GM23338 (cell line): ENCODE data around the gene TTLL8. TPM values are rescaled to one million over a fixed set of nuclear protein-coding genes. Genes with fewer than 3 reads are reported as not detected.

Experiments
- ATAC-seq: fragments of 200-7000 bp; cut with Tn5 transposase; 3 replicates; pipeline ENCODE4 v1.9.1; 2020
- DNase-seq: peaks from one replicate; pipeline ENCODE4 v3.0.0-alpha.2; 2015; ENCODE audit warnings: low spot score
- H2AFZ ChIP-seq: fragments of 200-600 bp; sonication (generic); 2 replicates; pipeline ENCODE4 v1.8.0; 2016; ENCODE audit warnings: antibody characterized with exemption, mild to moderate bottlenecking, moderate library complexity
- H3F3A ChIP-seq: fragments of 200-600 bp; sonication (generic); replicated peaks from 2 replicates; pipeline ENCODE4 v1.8.0; 2017; ENCODE audit warnings: antibody characterized with exemption, mixed run types, low read depth
- H3K27ac ChIP-seq: fragments of 200-600 bp; sonication (generic); 2 replicates; pipeline ENCODE4 v1.6.1; 2016; ENCODE audit warnings: low read depth
- H3K27me3 ChIP-seq: fragments of 200-600 bp; sonication (generic); 2 replicates; pipeline ENCODE4 v1.8.0; 2016; ENCODE audit warnings: mild to moderate bottlenecking, mixed run types, moderate library complexity; ENCODE audit not compliant: insufficient read depth
- H3K36me3 ChIP-seq: fragments of 200-600 bp; sonication (generic); 2 replicates; pipeline ENCODE4 v1.8.0; 2016; ENCODE audit warnings: mild to moderate bottlenecking; ENCODE audit not compliant: insufficient read depth
- H3K4me1 ChIP-seq: fragments of 200-600 bp; sonication (generic); 2 replicates; pipeline ENCODE4 v1.8.0; 2016; ENCODE audit warnings: mild to moderate bottlenecking, moderate library complexity; ENCODE audit not compliant: insufficient read depth
- H3K4me2 ChIP-seq: fragments of 200-600 bp; sonication (generic); 2 replicates; pipeline ENCODE4 v1.7.1; 2017; ENCODE audit warnings: mixed run types
- H3K4me3 ChIP-seq: fragments of 200-600 bp; sonication (generic); 2 replicates; pipeline ENCODE4 v1.6.1; 2016; ENCODE audit warnings: mixed run types
- H3K79me2 ChIP-seq: fragments of 200-600 bp; sonication (generic); replicated peaks from 2 replicates; pipeline ENCODE4 v1.8.0; 2017; ENCODE audit warnings: mild to moderate bottlenecking; ENCODE audit not compliant: insufficient read depth
- H3K9me2 ChIP-seq: fragments of 200-600 bp; sonication (generic); 2 replicates; pipeline ENCODE4 v1.8.0; 2017; ENCODE audit not compliant: insufficient read depth
- H4K20me1 ChIP-seq: fragments of 200-600 bp; sonication (generic); replicated peaks from 2 replicates; pipeline ENCODE4 v1.8.0; 2017; ENCODE audit warnings: mild to moderate bottlenecking; ENCODE audit not compliant: insufficient read depth
- H3K27ac Mint-ChIP-seq: 2 replicates; pipeline ENCODE4 v1.8.0; 2020; ENCODE audit warnings: inconsistent platforms, mild to moderate bottlenecking, moderate library complexity, mixed read lengths
- H3K27me3 Mint-ChIP-seq: 3 replicates; pipeline ENCODE4 v1.8.0; 2022; ENCODE audit warnings: low read depth, mild to moderate bottlenecking, moderate library complexity, mixed read lengths, inconsistent platforms; ENCODE audit not compliant: insufficient read depth, poor library complexity
- H3K36me3 Mint-ChIP-seq: 3 replicates; pipeline ENCODE4 v1.8.0; 2021; ENCODE audit warnings: low read depth, mild to moderate bottlenecking, inconsistent platforms, moderate library complexity, mixed read lengths
- H3K4me1 Mint-ChIP-seq: 3 replicates; pipeline ENCODE4 v1.8.0; 2020; ENCODE audit warnings: mild to moderate bottlenecking, inconsistent platforms, mixed read lengths
- H3K4me3 Mint-ChIP-seq: 3 replicates; pipeline ENCODE4 v1.8.0; 2021; ENCODE audit warnings: moderate library complexity, mild to moderate bottlenecking, inconsistent platforms, mixed read lengths
- H3K9me3 Mint-ChIP-seq: 3 replicates; pipeline ENCODE4 v1.8.0; 2020; ENCODE audit warnings: moderate library complexity, mild to moderate bottlenecking, inconsistent platforms, mixed read lengths
- CREB1 ChIP-seq: fragments of 250-450 bp; sonication (Bioruptor Pico); IDR thresholded peaks from 2 replicates; pipeline ENCODE4 v1.5.0; 2020; ENCODE audit warnings: low read depth, mild to moderate bottlenecking, moderate library complexity
- CTCF ChIP-seq, 2 experiments: fragments of 200-600 bp in 1 of 2; sonication (generic) in 1 of 2; conservative IDR thresholded peaks; 2 replicates each; pipeline versions ENCODE4 v1.5.1 to v1.6.1; 2016 to 2017; ENCODE audit warnings: antibody characterized with exemption in 2 of 2, low read depth in 2 of 2, mild to moderate bottlenecking in 2 of 2, moderate library complexity in 1 of 2
- ETS1 ChIP-seq: IDR thresholded peaks from 2 replicates; pipeline ENCODE4 v1.6.1; 2016; ENCODE audit warnings: antibody characterized with exemption
- JUNB ChIP-seq: IDR thresholded peaks from one replicate; pipeline ENCODE4 v1.6.1; 2016; ENCODE audit warnings: antibody characterized with exemption; ENCODE audit not compliant: unreplicated experiment
- NANOG ChIP-seq: IDR thresholded peaks from 2 replicates; pipeline ENCODE4 v1.6.1; 2016; ENCODE audit warnings: antibody characterized with exemption, borderline replicate concordance
- POLR2AphosphoS5 ChIP-seq: IDR thresholded peaks from 2 replicates; pipeline ENCODE4 v1.6.1; 2016; ENCODE audit warnings: antibody characterized with exemption, low read depth
- REST ChIP-seq: IDR thresholded peaks from one replicate; pipeline ENCODE4 v1.6.1; 2018; ENCODE audit warnings: antibody characterized with exemption; ENCODE audit not compliant: unreplicated experiment
- STAT1 ChIP-seq: IDR thresholded peaks from one replicate; pipeline ENCODE4 v1.6.1; 2016; ENCODE audit warnings: antibody characterized with exemption; ENCODE audit not compliant: unreplicated experiment
- ZNF331 ChIP-seq: fragments of 250-450 bp; sonication (Bioruptor Pico); IDR thresholded peaks from 2 replicates; pipeline ENCODE4 v1.5.0; 2020; ENCODE audit warnings: low read depth, mild to moderate bottlenecking, moderate library complexity
- polyA plus RNA-seq: library from polyadenylated mRNA; unstranded; fragments of >200 nt; fragmentation: Nextera tagmentation; extraction: Ambion mirVana; gene quantifications from 2 replicates; pipeline ENCODE4 v1.2.1, GENCODE V29; 2016
- total RNA-seq: library from RNA; depleted of rRNA; stranded (reverse); fragments of >200 nt; shearing (Covaris generic); gene quantifications from 2 replicates; pipeline ENCODE4 v1.2.3, GENCODE V29; 2014

TTLL8 gene
- total and polyA plus RNA-seq, 2 experiments from 2014 or later: not detected

GRCh38 chr22:50072714-50073538 is 14.8 kb upstream of the TTLL8 start (continued):
- no peak for TF ChIP-seq CREB1 (CRISPR knock-in tag)
- TF ChIP-seq STAT1: no peak

GRCh38 chr22:50072167-50072555 is 14.1 kb upstream of the TTLL8 start:
- Histone ChIP-seq H3K9me2 (no peaks in the 10 kb centered on the region), H3K4me2 (no peak overlapping the region), H3K27me3 (no peaks in the 10 kb centered on the region), H3K27ac (no peak overlapping the region), H4K20me1 (no peaks in the 10 kb centered on the region), H2AFZ (no peak overlapping the region), H3K4me1 (no peaks in the 10 kb centered on the region), H3K4me3 (no peak overlapping the region), H3K36me3 (no peaks in the 10 kb centered on the region), H3K79me2 (no peaks in the 10 kb centered on the region), H3F3A (no peaks in the 10 kb centered on the region)
- no peak overlapping the region for H3K4me3 Mint-ChIP-seq
- DNase-seq (no peak), ATAC-seq (peak; percentile 16; the same call in 1 of the 3 replicates)
- no peak overlapping the region for H3K27ac Mint-ChIP-seq
- peaks cover 3% of the 10 kb centered on the region; the same call in 1 of the 3 replicates for H3K9me3 Mint-ChIP-seq
- no peak for TF ChIP-seq STAT1
- no peak for TF ChIP-seq POLR2AphosphoS5
- TF ChIP-seq CTCF (conservative IDR thresholded peaks at IDR 0.05; ENCODE audit: low read depth in 2 of 2): no peak
- no peaks in the 10 kb centered on the region for H3K36me3 Mint-ChIP-seq
- no peaks in the 10 kb centered on the region for H3K4me1 Mint-ChIP-seq
- H3K27me3 Mint-ChIP-seq: peaks cover 9% of the 10 kb centered on the region

GRCh38 chr22:50071432-50072166 is 13.5 kb upstream of the TTLL8 start:
- TF ChIP-seq ETS1 (no peak), ZNF331 (no peak), NANOG (no peak), CREB1 (CRISPR knock-in tag) (no peak), JUNB (no peak), CTCF (conservative IDR thresholded peaks at IDR 0.05; ENCODE audit: low read depth in 2 of 2) (no peak), REST (no peak)
- Histone ChIP-seq H3K27ac (no peak overlapping the region), H3K27me3 (no peaks in the 10 kb centered on the region), H3K79me2 (no peaks in the 10 kb centered on the region), H3K9me2 (no peaks in the 10 kb centered on the region), H2AFZ (no peak overlapping the region), H3K4me1 (no peaks in the 10 kb centered on the region), H3K4me3 (no peak overlapping the region), H3K4me2 (no peak overlapping the region), H3F3A (no peaks in the 10 kb centered on the region), H3K36me3 (no peaks in the 10 kb centered on the region), H4K20me1 (no peaks in the 10 kb centered on the region)
- no peak for ATAC-seq
- DNase-seq: no peak
- Mint-ChIP-seq H3K27me3 (peaks cover 12% of the 10 kb centered on the region), H3K4me3 (no peak overlapping the region), H3K36me3 (no peaks in the 10 kb centered on the region), H3K27ac (no peak overlapping the region), H3K4me1 (no peaks in the 10 kb centered on the region), H3K9me3 (peaks cover 3% of the 10 kb centered on the region; the same call in 1 of the 3 replicates)
